Breast epithelium (tissue), 4 donors: ENCODE data around the gene TRIM27. TPM values are rescaled to one million over a fixed set of nuclear protein-coding genes. Genes with fewer than 3 reads are reported as not detected.

Source experiments
- DNase-seq, 2 donors: peaks; one replicate each; pipeline ENCODE4 v3.0.0-alpha.2; 2019; ENCODE audit warnings: low spot score in 2 of 2
- H3K27ac ChIP-seq, 2 donors: fragments of 200-600 bp; sonication (generic) in 1 of 2; one replicate each; pipeline ENCODE4 v1.5.1; 2016 to 2019; ENCODE audit warnings: mild to moderate bottlenecking in 1 of 2
- H3K27me3 ChIP-seq, 2 donors: fragments of 200-600 bp; sonication (generic) in 1 of 2; one replicate each; pipeline versions ENCODE4 v1.5.1 to v1.6.0; 2017 to 2019; ENCODE audit warnings: control low read depth in 1 of 2, mild to moderate bottlenecking in 1 of 2
- H3K36me3 ChIP-seq: fragments of 200-600 bp; one replicate; pipeline ENCODE4 v1.5.1; 2019
- H3K4me1 ChIP-seq, 2 donors: fragments of 200-600 bp; sonication (generic); one replicate each; pipeline ENCODE4 v1.5.1; 2016 to 2019; ENCODE audit warnings: control low read depth in 1 of 2
- H3K4me3 ChIP-seq, 3 donors: fragments of 200-600 bp; sonication (generic); 1 replicate in 2 of 3; 2 replicates in 1 of 3; pipeline ENCODE4 v1.5.1; 2016 to 2019; ENCODE audit warnings: mild to moderate bottlenecking in 3 of 3, moderate library complexity in 2 of 3
- H3K9me3 ChIP-seq, 2 donors: fragments of 200-600 bp; sonication (generic) in 1 of 2; one replicate each; pipeline ENCODE4 v1.5.1; 2016 to 2019; ENCODE audit warnings: control low read depth in 1 of 2
- CTCF ChIP-seq, 3 donors: fragments of 450-650 bp; IDR thresholded peaks; one replicate each; pipeline ENCODE4 v1.5.1; 2016 to 2017; ENCODE audit warnings: antibody characterized with exemption in 3 of 3, mild to moderate bottlenecking in 3 of 3, moderate library complexity in 3 of 3
- POLR2A ChIP-seq: fragments of 450-650 bp; IDR thresholded peaks from one replicate; pipeline ENCODE4 v1.6.1; 2016; ENCODE audit warnings: antibody characterized with exemption, mild to moderate bottlenecking, moderate library complexity
- POLR2AphosphoS5 ChIP-seq, 3 donors: sonication (generic); formaldehyde crosslinking; IDR thresholded peaks; one replicate each; pipeline ENCODE4 v1.6.1; 2017; ENCODE audit warnings: antibody characterized with exemption in 3 of 3
- intact Hi-C: fragments of 100-400 bp; cut with DNase I; formaldehyde crosslinking; loops from one replicate; pipeline ENCODE4 v1.15.1; 2023; ENCODE audit warnings: low total_unique reads
- total RNA-seq, 3 donors: library from RNA; depleted of rRNA; stranded (reverse); fragments of >200 nt; gene quantifications; one replicate each; pipeline ENCODE4 v1.1.0, GENCODE V29; 2016

TRIM27 gene
- total RNA-seq, 3 donors from 2014 or later = 38.7 to 106 (median 80.3) TPM

GRCh38 chr6:28895131-28895812, 28.5 kb downstream of the TRIM27 start:
- Histone ChIP-seq H3K4me1 (no peaks in the 10 kb centered on the region), H3K4me3 (peak overlapping the region; percentile 65 to 92 (median 72)), H3K27ac (peak overlapping the region; percentile 99 to 100), H3K27me3 (no peaks in the 10 kb centered on the region), H3K36me3 (no peaks in the 10 kb centered on the region), H3K9me3 (no peaks in the 10 kb centered on the region)
- intact Hi-C loops = no loop called here
- TF ChIP-seq POLR2A (peak; percentile 70), CTCF (IDR thresholded peaks at IDR 0.05) (no peak), POLR2AphosphoS5 (IDR thresholded peaks at IDR 0.05) (peak in 2 of 3 donors; percentile 63 to 78)
- peak; percentile 94 to 95 for DNase-seq

GRCh38 chr6:28893172-28893799, 30.5 kb downstream of the TRIM27 start:
- intact Hi-C loops = no loop called here
- no peaks in the 10 kb centered on the region for H3K27me3 ChIP-seq
- TF ChIP-seq CTCF (IDR thresholded peaks at IDR 0.05) (no peak), POLR2AphosphoS5 (IDR thresholded peaks at IDR 0.05) (no peak), POLR2A (no peak)
- H3K27ac ChIP-seq = no peak overlapping the region
- DNase-seq = no peak
- H3K9me3 ChIP-seq = no peaks in the 10 kb centered on the region
- H3K4me1 ChIP-seq = no peaks in the 10 kb centered on the region
- H3K36me3 ChIP-seq = no peaks in the 10 kb centered on the region
- no peak overlapping the region for H3K4me3 ChIP-seq

- no peak for DNase-seq
- H3K9me3 ChIP-seq = no peaks in the 10 kb centered on the region
- no peak for TF ChIP-seq CTCF (IDR thresholded peaks at IDR 0.05)
- TF ChIP-seq POLR2A = no peak
- TF ChIP-seq POLR2AphosphoS5 (IDR thresholded peaks at IDR 0.05) = no peak
- H3K36me3 ChIP-seq = no peaks in the 10 kb centered on the region
- no peak overlapping the region for H3K4me3 ChIP-seq
- intact Hi-C loops = no loop called here
- H3K27ac ChIP-seq = no peak overlapping the region
- H3K4me1 ChIP-seq = no peaks in the 10 kb centered on the region
- no peaks in the 10 kb centered on the region for H3K27me3 ChIP-seq
Measured at GRCh38 chr6:28892525-28892924, 31.3 kb downstream of the TRIM27 start.

- no peaks in the 10 kb centered on the region for H3K9me3 ChIP-seq
- H3K4me1 ChIP-seq = no peaks in the 10 kb centered on the region
Measured at GRCh38 chr6:28887796-28888496, 35.8 kb downstream of the TRIM27 start.

More at GRCh38 chr6:28887796-28888496, 35.8 kb downstream of the TRIM27 start:
- no peaks in the 10 kb centered on the region for H3K36me3 ChIP-seq
- peaks cover 0 to 5% of the 10 kb centered on the region in 2 donors for H3K27me3 ChIP-seq
- no peak overlapping the region for H3K4me3 ChIP-seq
- DNase-seq = no peak
- intact Hi-C loops = no loop called here
- no peak overlapping the region for H3K27ac ChIP-seq
- no peak for TF ChIP-seq POLR2AphosphoS5 (IDR thresholded peaks at IDR 0.05)
- TF ChIP-seq CTCF (IDR thresholded peaks at IDR 0.05) = no peak
- no peak for TF ChIP-seq POLR2A
